Endodermal cell (in vitro differentiated cells): ENCODE data around the gene FKBP2. TPM values are rescaled to one million over a fixed set of nuclear protein-coding genes. Genes with fewer than 3 reads are reported as not detected.

Experiments used
- DNase-seq: peaks from one replicate; pipeline ENCODE4 v3.0.0-alpha.2; 2017
- H3K27ac ChIP-seq: 2 replicates; pipeline ENCODE4 v1.5.1; 2013; ENCODE audit warnings: mild to moderate bottlenecking, low read depth, low read length, moderate library complexity
- H3K27me3 ChIP-seq: 2 replicates; pipeline ENCODE4 v1.6.1; 2013; ENCODE audit warnings: mild to moderate bottlenecking, low read length, moderate library complexity; ENCODE audit not compliant: insufficient read depth, control insufficient read depth, poor library complexity, severe bottlenecking
- H3K36me3 ChIP-seq: 2 replicates; pipeline ENCODE4 v1.7.0; 2013; ENCODE audit warnings: mild to moderate bottlenecking, low read length, moderate library complexity; ENCODE audit not compliant: control insufficient read depth, insufficient read depth
- H3K4me1 ChIP-seq: one replicate; pipeline ENCODE4 v1.7.0; 2013; ENCODE audit warnings: low read length; ENCODE audit not compliant: control insufficient read depth, insufficient read depth
- H3K4me3 ChIP-seq: 2 replicates; pipeline ENCODE4 v1.5.1; 2013; ENCODE audit warnings: mild to moderate bottlenecking, low read length, moderate library complexity
- H3K9ac ChIP-seq: 2 replicates; pipeline ENCODE4 v1.6.1; 2013; ENCODE audit warnings: mild to moderate bottlenecking, low read length, moderate library complexity; ENCODE audit not compliant: poor library complexity, severe bottlenecking; ENCODE audit errors: extremely low read depth
- H3K9me3 ChIP-seq: 2 replicates; pipeline ENCODE4 v1.6.1; 2013; ENCODE audit warnings: mild to moderate bottlenecking, low read length, moderate library complexity; ENCODE audit not compliant: control insufficient read depth
- H3K27ac Mint-ChIP-seq: 2 replicates; pipeline ENCODE4 v1.8.0; 2020; ENCODE audit warnings: mixed read lengths
- H3K27me3 Mint-ChIP-seq: 2 replicates; pipeline ENCODE4 v1.8.0; 2021; ENCODE audit warnings: mild to moderate bottlenecking, mixed read lengths; ENCODE audit not compliant: insufficient read depth
- H3K36me3 Mint-ChIP-seq: 2 replicates; pipeline ENCODE4 v1.8.0; 2020; ENCODE audit warnings: low read depth, mixed read lengths
- H3K4me1 Mint-ChIP-seq: 2 replicates; pipeline ENCODE4 v1.8.0; 2020; ENCODE audit warnings: mixed read lengths
- H3K4me3 Mint-ChIP-seq: 2 replicates; pipeline ENCODE4 v1.8.0; 2020; ENCODE audit warnings: mild to moderate bottlenecking, moderate library complexity, mixed read lengths
- H3K9me3 Mint-ChIP-seq: 2 replicates; pipeline ENCODE4 v1.8.0; 2020; ENCODE audit warnings: mild to moderate bottlenecking, mixed read lengths
- CTCF ChIP-seq: fragments of 200-600 bp; sonication (generic); conservative IDR thresholded peaks from 2 replicates; pipeline ENCODE4 v1.5.0; 2021; ENCODE audit warnings: antibody characterized with exemption, mild to moderate bottlenecking
- WGBS, 2 experiments: methylation state at CpG; one replicate each; pipeline versions ENCODE4 v1.1.5 to v1.1.7; 2013; ENCODE audit warnings: missing lambda C conversion rate in 2 of 2, mixed read lengths in 1 of 2; ENCODE audit not compliant: insufficient coverage in 1 of 2, insufficient read length in 1 of 2; 5-methylcytosine and 5-hydroxymethylcytosine counted together
- total RNA-seq, 2 donors: library from RNA; stranded (reverse); fragmentation: NEBNext Ultra II Directional in 1 of 2; extraction: Animal tissue kit (Norgen Biotek cat#: 25700) in 1 of 2; gene quantifications; 2 replicates in 1 of 2; 3 replicates in 1 of 2; pipeline ENCODE4 v1.2.1, GENCODE V29; 2021

The FKBP2 gene
- total RNA-seq, 2 donors from 2014 or later = 44.6 to 53.7 TPM

- no peak overlapping the region for H3K9ac ChIP-seq
- Mint-ChIP-seq H3K36me3 (peaks cover 5% of the 10 kb centered on the region), H3K4me1 (peaks cover 6% of the 10 kb centered on the region), H3K27ac (no peak overlapping the region), H3K4me3 (peak overlapping the region; percentile 37), H3K27me3 (peaks cover 63% of the 10 kb centered on the region), H3K9me3 (no peaks in the 10 kb centered on the region)
- H3K36me3 ChIP-seq = no peaks in the 10 kb centered on the region
- 60 to 67% methylated on average over 6 to 10 of the region's 10 CpGs for WGBS, 2 experiments
- H3K4me3 ChIP-seq = no peak overlapping the region
- TF ChIP-seq CTCF = no peak
- no peaks in the 10 kb centered on the region for H3K9me3 ChIP-seq
- no peak overlapping the region for H3K27ac ChIP-seq
- H3K27me3 ChIP-seq = peaks cover 64% of the 10 kb centered on the region
- peak; percentile 65 for DNase-seq
- no peaks in the 10 kb centered on the region for H3K4me1 ChIP-seq
Measured at GRCh38 chr11:64290352-64291261, 49.7 kb downstream of the FKBP2 start.

- no peaks in the 10 kb centered on the region for H3K36me3 ChIP-seq
- H3K27ac ChIP-seq = no peak within 1 kb of the TSS
- H3K27me3 ChIP-seq = peaks cover 71% of the 10 kb centered on the region
- H3K9me3 ChIP-seq = no peaks in the 10 kb centered on the region
- peaks cover 70% of the 10 kb centered on the region for H3K27me3 Mint-ChIP-seq
- no peak within 1 kb of the TSS for H3K27ac Mint-ChIP-seq
- H3K4me3 ChIP-seq = no peak within 1 kb of the TSS
- DNase-seq = peak; percentile 71
- H3K9ac ChIP-seq = no peak within 1 kb of the TSS
- H3K4me3 Mint-ChIP-seq = peak within 1 kb of the TSS; percentile 37
- no peaks in the 10 kb centered on the region for H3K4me1 ChIP-seq
- no peak for TF ChIP-seq CTCF
- peaks cover 5% of the 10 kb centered on the region for H3K36me3 Mint-ChIP-seq
- WGBS, 2 experiments = 0 to 7% methylated on average over 10 to 45 of the region's 45 CpGs
- peaks cover 5% of the 10 kb centered on the region for H3K4me1 Mint-ChIP-seq
- H3K9me3 Mint-ChIP-seq = no peaks in the 10 kb centered on the region
Measured at GRCh38 chr11:64291262-64291751, 50.4 kb downstream of the FKBP2 start, which contains the start of gene KCNK4. Gene KCNK4, plus strand, starts transcription at chr11:64291302. Its CDS starts 1,717 bp downstream, at chr11:64293019.

- Mint-ChIP-seq H3K27me3 (peaks cover 76% of the 10 kb centered on the region), H3K4me3 (peak overlapping the region; percentile 40), H3K36me3 (peaks cover 5% of the 10 kb centered on the region), H3K27ac (no peak overlapping the region), H3K9me3 (no peaks in the 10 kb centered on the region), H3K4me1 (peaks cover 3% of the 10 kb centered on the region)
- Histone ChIP-seq H3K4me1 (no peaks in the 10 kb centered on the region), H3K9ac (no peak overlapping the region), H3K4me3 (no peak overlapping the region), H3K36me3 (no peaks in the 10 kb centered on the region), H3K9me3 (no peaks in the 10 kb centered on the region), H3K27me3 (peaks cover 77% of the 10 kb centered on the region), H3K27ac (no peak overlapping the region)
- WGBS, 2 experiments = 2 to 3% methylated on average over 44 to 96 of the region's 96 CpGs
- TF ChIP-seq CTCF = no peak
- DNase-seq = no peak
Measured at GRCh38 chr11:64291752-64292459, 51.0 kb downstream of the FKBP2 start.
